Loucy (cell line): ENCODE results near the gene ZFP36L2.

Experiments
- H2AFZ ChIP-seq: fragments of 200-600 bp; sonication (generic); 2 replicates; pipeline ENCODE4 v1.6.0; 2016; ENCODE audit warnings: antibody characterized with exemption, mild to moderate bottlenecking, low read length, moderate library complexity
- H3F3A ChIP-seq: fragments of 200-600 bp; 2 replicates; pipeline ENCODE4 v1.6.0; 2016; ENCODE audit warnings: antibody characterized with exemption, low read depth, mild to moderate bottlenecking
- H3K27me3 ChIP-seq: fragments of 200-600 bp; sonication (generic); 2 replicates; pipeline ENCODE4 v1.6.1; 2014; ENCODE audit warnings: low read length, mild to moderate bottlenecking; ENCODE audit not compliant: insufficient read depth, poor library complexity, severe bottlenecking
- H3K36me3 ChIP-seq: fragments of 200-600 bp; sonication (generic); 2 replicates; pipeline ENCODE4 v1.6.1; 2016; ENCODE audit warnings: low read length; ENCODE audit not compliant: insufficient read depth
- H3K4me1 ChIP-seq: fragments of 200-600 bp; sonication (generic); 2 replicates; pipeline ENCODE4 v1.5.1; 2014; ENCODE audit warnings: low read length, mild to moderate bottlenecking; ENCODE audit not compliant: insufficient read depth, poor library complexity, severe bottlenecking
- H3K4me2 ChIP-seq: fragments of 200-600 bp; sonication (generic); 2 replicates; pipeline ENCODE4 v1.6.0; 2014; ENCODE audit warnings: antibody characterized with exemption, low read length, low read depth, mild to moderate bottlenecking; ENCODE audit not compliant: poor library complexity, severe bottlenecking
- H3K4me3 ChIP-seq: fragments of 200-600 bp; sonication (generic); 2 replicates; pipeline ENCODE4 v1.5.1; 2014; ENCODE audit warnings: low read length, mild to moderate bottlenecking, mixed read lengths; ENCODE audit not compliant: poor library complexity, severe bottlenecking
- H3K79me2 ChIP-seq: fragments of 200-600 bp; sonication (generic); 2 replicates; pipeline ENCODE4 v1.6.1; 2014; ENCODE audit warnings: low read length; ENCODE audit not compliant: insufficient read depth
- H3K9ac ChIP-seq: fragments of 200-600 bp; sonication (generic); 2 replicates; pipeline ENCODE4 v1.6.0; 2014; ENCODE audit warnings: mild to moderate bottlenecking, low read depth, low read length, moderate library complexity; ENCODE audit not compliant: poor library complexity, severe bottlenecking
- H3K9me2 ChIP-seq: fragments of 200-600 bp; sonication (generic); replicated peaks from 2 replicates; pipeline ENCODE4 v1.6.1; 2016; ENCODE audit warnings: low read depth, low read length, mixed read lengths
- H3K9me3 ChIP-seq: fragments of 200-600 bp; sonication (generic); 2 replicates; pipeline ENCODE4 v1.6.1; 2014; ENCODE audit warnings: mild to moderate bottlenecking, antibody characterized with exemption, low read length, low read depth; ENCODE audit not compliant: insufficient read depth
- H4K20me1 ChIP-seq: fragments of 200-600 bp; sonication (generic); 2 replicates; pipeline ENCODE4 v1.6.0; 2014; ENCODE audit warnings: antibody characterized with exemption, low read length, mild to moderate bottlenecking; ENCODE audit not compliant: insufficient read depth, poor library complexity, severe bottlenecking
- EZH2phosphoT487 ChIP-seq: fragments of 200-600 bp; IDR thresholded peaks from 2 replicates; pipeline ENCODE4 v1.6.1; 2018; ENCODE audit warnings: antibody characterized with exemption, mild to moderate bottlenecking, moderate library complexity, borderline replicate concordance
- TF ChIP-seq, protein P1 (sequence below): fragments of 200-600 bp; sonication (generic); conservative IDR thresholded peaks from 2 replicates; pipeline ENCODE4 v1.5.1; 2014; ENCODE audit warnings: mild to moderate bottlenecking, antibody characterized with exemption, low read length

Gene ZFP36L2

DNA sequence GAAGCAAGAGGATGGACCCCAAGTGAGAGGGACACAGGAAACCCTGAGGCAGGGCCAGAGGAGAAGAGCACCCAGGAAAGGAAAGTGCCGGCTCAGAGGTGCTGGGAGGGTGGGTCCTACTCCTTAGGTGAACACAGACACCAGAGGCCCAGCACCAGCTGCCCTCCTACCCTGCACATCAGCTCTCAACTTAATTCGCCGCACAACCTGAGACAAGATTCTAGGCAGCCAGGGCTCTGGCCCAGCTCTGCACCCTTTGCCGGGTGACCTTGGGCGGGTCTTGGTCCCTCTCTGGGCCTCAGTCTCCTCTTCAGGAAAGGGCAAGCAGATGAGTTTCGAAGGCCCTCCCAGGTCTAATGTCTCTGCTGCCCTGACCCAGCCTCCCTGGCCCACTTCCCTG is 28.1 kb downstream of the ZFP36L2 start:
- H3K4me1 ChIP-seq = peaks cover 71% of the 10 kb centered on the region
- no peak overlapping the region for H2AFZ ChIP-seq
- no peak overlapping the region for H3K4me3 ChIP-seq
- no peak overlapping the region for H3K4me2 ChIP-seq
- TF ChIP-seq EZH2phosphoT487 = no peak
- H3K79me2 ChIP-seq = peaks cover 13% of the 10 kb centered on the region
- no peaks in the 10 kb centered on the region for H3K36me3 ChIP-seq
- peak overlapping the region; percentile 15 for H3K9ac ChIP-seq
- H3K9me2 ChIP-seq = no peaks in the 10 kb centered on the region
- no peaks in the 10 kb centered on the region for H4K20me1 ChIP-seq
- H3F3A ChIP-seq = peaks cover 9% of the 10 kb centered on the region
- H3K27me3 ChIP-seq = no peaks in the 10 kb centered on the region
- no peaks in the 10 kb centered on the region for H3K9me3 ChIP-seq

DNA sequence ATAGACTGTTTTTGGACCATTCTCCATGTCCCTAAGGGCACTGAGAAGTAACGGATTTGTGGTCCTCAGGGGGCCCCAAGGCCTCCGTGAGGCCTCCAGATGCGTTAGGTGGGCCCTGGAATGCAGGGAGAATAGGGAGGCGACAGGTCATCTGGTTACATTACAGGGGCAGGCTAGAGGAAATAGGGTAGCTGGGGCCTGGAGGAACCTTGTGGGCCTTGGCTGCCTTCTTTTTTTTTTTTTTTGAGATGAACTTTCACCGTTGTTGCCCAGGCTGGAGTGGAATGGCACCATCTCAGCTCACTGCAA is 28.9 kb downstream of the ZFP36L2 start:
- H3K9me2 ChIP-seq = no peaks in the 10 kb centered on the region
- H3K9ac ChIP-seq = no peak overlapping the region
- H3K4me2 ChIP-seq = no peak overlapping the region
- H3K4me3 ChIP-seq = no peak overlapping the region
- H3K36me3 ChIP-seq = no peaks in the 10 kb centered on the region
- no peaks in the 10 kb centered on the region for H3K27me3 ChIP-seq
- H3K9me3 ChIP-seq = no peaks in the 10 kb centered on the region
- H2AFZ ChIP-seq = no peak overlapping the region
- H4K20me1 ChIP-seq = no peaks in the 10 kb centered on the region
- TF ChIP-seq EZH2phosphoT487 = no peak
- TF ChIP-seq, protein P1, sequence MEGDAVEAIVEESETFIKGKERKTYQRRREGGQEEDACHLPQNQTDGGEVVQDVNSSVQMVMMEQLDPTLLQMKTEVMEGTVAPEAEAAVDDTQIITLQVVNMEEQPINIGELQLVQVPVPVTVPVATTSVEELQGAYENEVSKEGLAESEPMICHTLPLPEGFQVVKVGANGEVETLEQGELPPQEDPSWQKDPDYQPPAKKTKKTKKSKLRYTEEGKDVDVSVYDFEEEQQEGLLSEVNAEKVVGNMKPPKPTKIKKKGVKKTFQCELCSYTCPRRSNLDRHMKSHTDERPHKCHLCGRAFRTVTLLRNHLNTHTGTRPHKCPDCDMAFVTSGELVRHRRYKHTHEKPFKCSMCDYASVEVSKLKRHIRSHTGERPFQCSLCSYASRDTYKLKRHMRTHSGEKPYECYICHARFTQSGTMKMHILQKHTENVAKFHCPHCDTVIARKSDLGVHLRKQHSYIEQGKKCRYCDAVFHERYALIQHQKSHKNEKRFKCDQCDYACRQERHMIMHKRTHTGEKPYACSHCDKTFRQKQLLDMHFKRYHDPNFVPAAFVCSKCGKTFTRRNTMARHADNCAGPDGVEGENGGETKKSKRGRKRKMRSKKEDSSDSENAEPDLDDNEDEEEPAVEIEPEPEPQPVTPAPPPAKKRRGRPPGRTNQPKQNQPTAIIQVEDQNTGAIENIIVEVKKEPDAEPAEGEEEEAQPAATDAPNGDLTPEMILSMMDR = no peak
- H3K4me1 ChIP-seq = peaks cover 78% of the 10 kb centered on the region
- H3K79me2 ChIP-seq = peaks cover 19% of the 10 kb centered on the region
- H3F3A ChIP-seq = peaks cover 9% of the 10 kb centered on the region

DNA sequence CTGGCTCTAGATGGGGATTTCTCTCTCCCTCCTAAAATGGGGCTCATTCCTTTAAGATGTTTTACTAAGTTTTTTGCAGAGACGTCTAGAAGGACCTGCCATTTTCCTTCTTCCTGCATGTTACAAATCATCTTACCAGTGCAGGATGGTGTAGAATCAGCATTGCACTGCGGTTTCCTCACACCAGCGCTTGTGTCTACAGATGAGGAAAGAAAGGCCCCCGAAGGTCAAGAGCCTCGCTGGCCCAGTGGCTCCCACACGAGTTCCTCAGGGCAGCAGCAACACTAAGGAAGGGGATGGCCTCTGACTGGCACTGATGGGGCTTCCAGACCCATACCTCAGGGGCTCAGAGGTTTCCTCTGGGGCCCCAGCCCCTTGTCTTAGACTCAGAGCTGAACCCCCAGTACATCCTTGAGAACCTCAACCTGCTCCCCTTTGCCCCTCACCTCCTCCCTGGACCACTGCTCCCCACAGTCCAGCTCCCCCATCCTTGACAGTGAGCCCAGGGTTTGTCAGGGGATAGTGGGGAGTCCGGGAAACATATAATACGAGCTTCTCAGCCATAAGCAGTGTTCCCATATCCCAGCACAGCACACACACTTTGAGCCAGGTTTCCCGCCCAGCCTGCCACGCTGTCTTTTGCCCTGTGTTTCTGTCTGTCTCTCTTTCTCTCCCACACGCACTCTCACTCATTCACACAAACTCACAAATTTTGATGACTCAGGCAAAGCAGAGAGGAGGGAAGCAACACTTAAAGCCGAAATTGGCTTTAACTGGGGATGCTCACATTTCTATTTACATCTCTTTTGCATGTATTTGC is 29.4 kb downstream of the ZFP36L2 start:
- peak overlapping the region; percentile 24 for H3K4me2 ChIP-seq
- TF ChIP-seq, protein P1 = no peak
- no peak for TF ChIP-seq EZH2phosphoT487
- no peak overlapping the region for H3K4me3 ChIP-seq
- no peaks in the 10 kb centered on the region for H3K27me3 ChIP-seq
- H3K9me3 ChIP-seq = no peaks in the 10 kb centered on the region
- no peaks in the 10 kb centered on the region for H4K20me1 ChIP-seq
- H3K36me3 ChIP-seq = no peaks in the 10 kb centered on the region
- peak overlapping the region; percentile 38; the same call in 1 of the 2 replicates for H2AFZ ChIP-seq
- H3K4me1 ChIP-seq = peaks cover 75% of the 10 kb centered on the region
- H3K9me2 ChIP-seq = no peaks in the 10 kb centered on the region
- peaks cover 19% of the 10 kb centered on the region for H3K79me2 ChIP-seq
- peak overlapping the region; percentile 48 for H3K9ac ChIP-seq
- peaks cover 9% of the 10 kb centered on the region for H3F3A ChIP-seq
